Spleen (tissue), 13 donors: ENCODE data around the gene NUP58. TPM values are rescaled to one million over a fixed set of nuclear protein-coding genes. Genes with fewer than 3 reads are reported as not detected.

Source experiments
- DNase-seq: peaks from one replicate; pipeline ENCODE4 v3.0.0-alpha.2; 2020
- H3K27ac ChIP-seq, 8 donors: fragments of 200-600 bp; sonication (generic) in 7 of 8; 1 replicate in 4 of 8; 2 replicates in 4 of 8; pipeline versions ENCODE4 v1.5.0 to v1.8.0; 2016 to 2021; ENCODE audit warnings: inconsistent platforms in 4 of 8, mild to moderate bottlenecking in 4 of 8, moderate library complexity in 1 of 8
- H3K27me3 ChIP-seq, 7 donors: fragments of 200-600 bp; sonication (generic) in 6 of 7; replicated peaks in 1 of 7; 1 replicate in 4 of 7; 2 replicates in 3 of 7; pipeline versions ENCODE4 v1.5.0 to v1.8.0; 2016 to 2021; ENCODE audit warnings: inconsistent platforms in 3 of 7, mild to moderate bottlenecking in 1 of 7
- H3K36me3 ChIP-seq, 6 donors: fragments of 200-600 bp; sonication (generic) in 5 of 6; 1 replicate in 4 of 6; 2 replicates in 2 of 6; pipeline versions ENCODE4 v1.5.0 to v1.8.0; 2016 to 2021; ENCODE audit warnings: inconsistent platforms in 2 of 6
- H3K4me1 ChIP-seq, 6 donors: fragments of 200-600 bp; sonication (generic) in 5 of 6; 1 replicate in 3 of 6; 2 replicates in 3 of 6; pipeline versions ENCODE4 v1.5.0 to v1.8.0; 2016 to 2021; ENCODE audit warnings: inconsistent platforms in 3 of 6
- H3K4me3 ChIP-seq, 8 donors: fragments of 200-600 bp; sonication (generic) in 7 of 8; 1 replicate in 4 of 8; 2 replicates in 4 of 8; pipeline versions ENCODE4 v1.5.0 to v1.8.0; 2016 to 2021; ENCODE audit warnings: inconsistent platforms in 4 of 8, mild to moderate bottlenecking in 4 of 8, moderate library complexity in 2 of 8
- H3K9me3 ChIP-seq, 8 donors: fragments of 200-600 bp; sonication (generic) in 7 of 8; 1 replicate in 4 of 8; 2 replicates in 4 of 8; pipeline versions ENCODE4 v1.5.0 to v1.8.0; 2016 to 2021; ENCODE audit warnings: inconsistent platforms in 4 of 8
- POLR2A ChIP-seq, 3 donors: fragments of 450-650 bp; IDR thresholded peaks; one replicate each; pipeline ENCODE4 v1.5.1; 2017; ENCODE audit warnings: antibody characterized with exemption in 3 of 3, mild to moderate bottlenecking in 1 of 3
- POLR2AphosphoS5 ChIP-seq, 3 donors: sonication (generic); formaldehyde crosslinking; IDR thresholded peaks; one replicate each; pipeline ENCODE4 v1.5.1; 2017; ENCODE audit warnings: antibody characterized with exemption in 3 of 3
- WGBS, 5 donors: extraction: QIAGEN DNeasy Blood & Tissue Kit in 3 of 5; methylation state at CpG; one replicate each; pipeline versions ENCODE4 v1.1.5 to v1.1.7; 2013 to 2018; 5-methylcytosine and 5-hydroxymethylcytosine counted together
- intact Hi-C: fragments of 100-400 bp; cut with DNase I; formaldehyde crosslinking; loops from one replicate; pipeline ENCODE4 v1.15.0; 2023; ENCODE audit warnings: low total_unique reads
- long read RNA-seq, 2 donors: transcript quantifications; one replicate each; lab custom pipeline, GENCODE V29; 2026
- polyA plus RNA-seq, 3 donors: library from polyadenylated mRNA; stranded (reverse); fragments of 200-250 nt; gene quantifications; one replicate each; pipeline ENCODE4 v1.2.1, GENCODE V29; 2013
- total RNA-seq, 7 donors: library from RNA; depleted of rRNA in 3 of 7; stranded (reverse); fragments of >200 nt in 3 of 7; fragmentation: NEBNext Ultra II Directional in 4 of 7; extraction: Animal tissue kit (Norgen Biotek cat#: 25700) in 4 of 7; gene quantifications; one replicate each; pipeline versions ENCODE4 v1.1.0 to v1.2.1, GENCODE V29; 2016 to 2021
- TF ChIP-seq, protein P1 (sequence below), 11 experiments: fragments of 200-600 bp in 7 of 11; fragments of 450-650 bp in 4 of 11; sonication (generic) in 4 of 11; IDR thresholded peaks in 8 of 11; conservative IDR thresholded peaks in 3 of 11; 1 replicate in 7 of 11; 2 replicates in 4 of 11; pipeline versions ENCODE4 v1.4.0 to v1.8.0; 2016 to 2021; ENCODE audit warnings: antibody characterized with exemption in 11 of 11, inconsistent platforms in 4 of 11, mild to moderate bottlenecking in 1 of 11
- donor health status: healthy with polysubstance abuse.
- donor health status: DM: no; HTN: no; CAD: no; lungs with moderate emphysema.
- donor health status: DM: no; HTN: no; CAD: no.
- donor health status: Bipolar disorder and iron deficiency.
- donor health status: healthy.
- donor health status: DM: no; HTN: no; CAD: no.
- donor health status: DM: yes; HTN: yes; CAD: no.

Gene NUP58, protein sequence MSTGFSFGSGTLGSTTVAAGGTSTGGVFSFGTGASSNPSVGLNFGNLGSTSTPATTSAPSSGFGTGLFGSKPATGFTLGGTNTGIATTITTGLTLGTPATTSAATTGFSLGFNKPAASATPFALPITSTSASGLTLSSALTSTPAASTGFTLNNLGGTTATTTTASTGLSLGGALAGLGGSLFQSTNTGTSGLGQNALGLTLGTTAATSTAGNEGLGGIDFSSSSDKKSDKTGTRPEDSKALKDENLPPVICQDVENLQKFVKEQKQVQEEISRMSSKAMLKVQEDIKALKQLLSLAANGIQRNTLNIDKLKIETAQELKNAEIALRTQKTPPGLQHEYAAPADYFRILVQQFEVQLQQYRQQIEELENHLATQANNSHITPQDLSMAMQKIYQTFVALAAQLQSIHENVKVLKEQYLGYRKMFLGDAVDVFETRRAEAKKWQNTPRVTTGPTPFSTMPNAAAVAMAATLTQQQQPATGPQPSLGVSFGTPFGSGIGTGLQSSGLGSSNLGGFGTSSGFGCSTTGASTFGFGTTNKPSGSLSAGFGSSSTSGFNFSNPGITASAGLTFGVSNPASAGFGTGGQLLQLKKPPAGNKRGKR
- total RNA-seq = 10 to 100 TPM; 36.1 to 53.6 (median 46.9) TPM
- polyA plus RNA-seq = 10 to 100 TPM in 2 of 3 donors, 1 to 10 TPM in 1; 9.1 to 13.1 (median 10.7) TPM
- long read RNA-seq, donor 1, full-length matches to known transcripts = 3 of 3 reads
- long read RNA-seq, donor 1, partial matches to known transcripts = 0 of 3 reads
- long read RNA-seq, donor 1, other reads (novel, unspliced or antisense) = 0 of 3 reads
- long read RNA-seq, donor 2, full-length matches to known transcripts = 3 of 3 reads
- long read RNA-seq, donor 2, partial matches to known transcripts = 0 of 3 reads
- long read RNA-seq, donor 2, other reads (novel, unspliced or antisense) = 0 of 3 reads

DNA sequence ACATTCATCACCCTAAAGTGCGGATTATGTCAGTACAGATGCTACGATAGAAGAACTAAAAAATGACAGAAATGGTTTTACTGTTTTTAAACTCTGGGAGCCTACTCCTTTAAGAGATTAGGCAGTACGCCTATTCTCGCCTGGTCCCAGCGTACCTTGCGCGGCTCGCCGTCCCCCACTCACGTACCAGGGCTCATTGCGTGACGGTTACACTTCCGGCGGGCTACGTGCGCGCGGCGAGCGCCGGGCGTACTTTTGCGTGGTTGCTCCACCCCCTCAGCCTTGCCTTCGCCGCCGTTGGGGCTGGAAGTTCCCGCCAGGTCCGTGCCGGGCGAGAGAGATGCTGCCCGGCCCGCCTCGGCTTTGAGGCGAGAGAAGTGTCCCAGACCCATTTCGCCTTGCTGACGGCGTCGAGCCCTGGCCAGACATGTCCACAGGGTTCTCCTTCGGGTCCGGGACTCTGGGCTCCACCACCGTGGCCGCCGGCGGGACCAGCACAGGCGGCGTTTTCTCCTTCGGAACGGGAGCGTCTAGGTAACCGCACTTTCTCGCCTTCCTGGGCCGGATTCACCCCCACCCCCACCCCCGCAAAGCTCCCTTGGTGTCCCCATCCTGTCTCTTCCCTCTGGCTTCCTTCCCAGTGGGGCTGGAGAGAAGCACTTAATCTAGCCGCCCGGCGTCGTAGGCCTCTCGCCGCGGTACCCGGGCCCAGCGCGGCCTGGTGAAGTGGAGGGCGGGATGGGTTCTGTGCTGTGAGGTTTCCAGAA is at the start of gene NUP58:
NUP58 (plus strand) TSS at position 279 of the 767 bp plus-strand sequence; CDS start at position 428, 149 bp downstream.
- peak within 1 kb of the TSS; percentile 61 to 86 (median 74) for H3K4me3 ChIP-seq
- TF ChIP-seq, protein P1, sequence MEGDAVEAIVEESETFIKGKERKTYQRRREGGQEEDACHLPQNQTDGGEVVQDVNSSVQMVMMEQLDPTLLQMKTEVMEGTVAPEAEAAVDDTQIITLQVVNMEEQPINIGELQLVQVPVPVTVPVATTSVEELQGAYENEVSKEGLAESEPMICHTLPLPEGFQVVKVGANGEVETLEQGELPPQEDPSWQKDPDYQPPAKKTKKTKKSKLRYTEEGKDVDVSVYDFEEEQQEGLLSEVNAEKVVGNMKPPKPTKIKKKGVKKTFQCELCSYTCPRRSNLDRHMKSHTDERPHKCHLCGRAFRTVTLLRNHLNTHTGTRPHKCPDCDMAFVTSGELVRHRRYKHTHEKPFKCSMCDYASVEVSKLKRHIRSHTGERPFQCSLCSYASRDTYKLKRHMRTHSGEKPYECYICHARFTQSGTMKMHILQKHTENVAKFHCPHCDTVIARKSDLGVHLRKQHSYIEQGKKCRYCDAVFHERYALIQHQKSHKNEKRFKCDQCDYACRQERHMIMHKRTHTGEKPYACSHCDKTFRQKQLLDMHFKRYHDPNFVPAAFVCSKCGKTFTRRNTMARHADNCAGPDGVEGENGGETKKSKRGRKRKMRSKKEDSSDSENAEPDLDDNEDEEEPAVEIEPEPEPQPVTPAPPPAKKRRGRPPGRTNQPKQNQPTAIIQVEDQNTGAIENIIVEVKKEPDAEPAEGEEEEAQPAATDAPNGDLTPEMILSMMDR (IDR thresholded peaks at IDR 0.05 in 8 of 11, conservative IDR thresholded peaks at IDR 0.05 in 3 of 11) = peak in 1 of 11 experiments; percentile 26
- TF ChIP-seq POLR2A (IDR thresholded peaks at IDR 0.05) (peak; percentile 49 to 62 (median 51)), POLR2AphosphoS5 (IDR thresholded peaks at IDR 0.05) (peak; percentile 97 to 99 (median 98))
- intact Hi-C loops = no loop called here
- DNase-seq = peak; percentile 99
- H3K9me3 ChIP-seq = no peaks in the 10 kb centered on the region
- H3K27me3 ChIP-seq = peaks cover 0 to 23% (median 4%) of the 10 kb centered on the region in 7 donors
- peaks cover 8 to 55% (median 29%) of the 10 kb centered on the region in 6 donors for H3K4me1 ChIP-seq
- WGBS, 5 donors = 0 to 1% (median 0%) methylated on average over 56 to 64 of the region's 64 CpGs
- peak within 1 kb of the TSS; percentile 86 to 98 (median 94) for H3K27ac ChIP-seq
- peaks cover 0 to 20% (median 3%) of the 10 kb centered on the region in 6 donors for H3K36me3 ChIP-seq

DNA sequence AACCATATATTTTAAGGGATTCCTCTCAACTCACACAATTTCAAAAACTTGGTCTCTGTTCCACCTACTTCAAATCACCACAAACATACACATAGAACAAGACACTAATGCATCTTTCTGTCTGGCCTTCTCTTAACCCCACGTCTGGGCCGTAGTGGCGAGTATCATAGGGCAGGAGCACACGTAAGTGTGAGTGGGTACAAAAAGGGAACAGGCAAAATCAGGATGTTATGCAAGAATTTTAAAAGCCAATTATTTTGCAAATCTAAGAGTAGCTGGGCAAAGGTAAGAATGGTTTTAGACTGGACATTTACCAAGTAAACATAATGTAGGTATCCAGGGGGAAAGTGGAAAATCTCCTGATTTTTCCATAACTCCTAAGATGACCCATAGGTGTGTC is 49.2 kb upstream of the NUP58 start:
- 45 to 79% (median 66%) methylated on average over 4 of the region's 4 CpGs for WGBS, 5 donors
- intact Hi-C loops = no loop called here
- Histone ChIP-seq H3K4me3 (no peak overlapping the region), H3K4me1 (peaks cover 0 to 22% (median 15%) of the 10 kb centered on the region in 6 donors), H3K9me3 (no peaks in the 10 kb centered on the region), H3K27ac (no peak overlapping the region), H3K27me3 (no peaks in the 10 kb centered on the region), H3K36me3 (peaks cover 0 to 92% (median 53%) of the 10 kb centered on the region in 6 donors)
- TF ChIP-seq, protein P1 (IDR thresholded peaks at IDR 0.05 in 8 of 11, conservative IDR thresholded peaks at IDR 0.05 in 3 of 11) = no peak
- TF ChIP-seq POLR2AphosphoS5 (IDR thresholded peaks at IDR 0.05) = peak in 1 of 3 donors; percentile 36
- no peak for DNase-seq

DNA sequence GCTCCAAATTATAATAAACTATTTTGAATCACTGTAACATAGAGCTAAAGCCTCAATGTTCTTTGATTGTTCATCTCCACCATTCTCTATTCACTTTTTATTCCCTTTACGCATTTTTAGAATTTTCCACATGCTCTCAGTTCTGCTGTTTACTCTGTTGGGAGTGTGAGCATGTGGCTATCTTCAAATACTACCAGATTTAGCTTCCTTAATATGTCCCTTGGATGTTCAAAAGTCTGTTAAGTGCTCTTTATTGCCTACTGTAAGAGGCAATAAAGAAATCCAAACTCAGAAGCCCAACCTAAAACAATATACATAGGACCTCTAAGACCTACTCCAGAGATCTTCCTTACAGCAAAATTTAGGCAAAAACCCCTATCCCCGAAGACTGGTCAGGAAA is 48.7 kb upstream of the NUP58 start:
- H3K4me1 ChIP-seq = peaks cover 0 to 17% (median 10%) of the 10 kb centered on the region in 6 donors
- no peak overlapping the region for H3K27ac ChIP-seq
- H3K4me3 ChIP-seq = no peak overlapping the region
- DNase-seq = no peak
- intact Hi-C loops = no loop called here
- TF ChIP-seq POLR2A (IDR thresholded peaks at IDR 0.05) (no peak), POLR2AphosphoS5 (IDR thresholded peaks at IDR 0.05) (no peak)
- TF ChIP-seq, protein P1 (IDR thresholded peaks at IDR 0.05 in 8 of 11, conservative IDR thresholded peaks at IDR 0.05 in 3 of 11) = no peak
- no peaks in the 10 kb centered on the region for H3K27me3 ChIP-seq
- H3K36me3 ChIP-seq = peaks cover 0 to 94% (median 58%) of the 10 kb centered on the region in 6 donors
- 83 to 100% (median 87%) methylated on average over 2 of the region's 2 CpGs for WGBS, 5 donors
- no peaks in the 10 kb centered on the region for H3K9me3 ChIP-seq
